H1 (cell line): Measurements from ENCODE around the gene NEK4. TPM values are rescaled to one million over a fixed set of nuclear protein-coding genes. Genes with fewer than 3 reads are reported as not detected.

Experiments
- CTCF ChIA-PET: fragments of 300-600 bp; sonication (Branson Sonifier 250); formaldehyde crosslinking; loops from one replicate; lab custom pipeline; 2021; ENCODE audit not compliant: partially characterized antibody; lab: Charles Lee
- POLR2A ChIA-PET: fragments of 300-600 bp; sonication (Branson Sonifier 250); formaldehyde crosslinking; loops from one replicate; lab custom pipeline; 2021; ENCODE audit warnings: inconsistent platforms; ENCODE audit not compliant: partially characterized antibody; lab: Charles Lee
- DNase-seq, 2 experiments: peaks; one replicate each; pipeline versions ENCODE4 v3.0.0 to v3.0.0-alpha.2; 2010 to 2022; ENCODE audit warnings: low spot score in 2 of 2, low read depth in 1 of 2, mixed read lengths in 1 of 2
- FAIRE-seq: peaks from 2 replicates; lab custom pipeline; 2011; peaks lifted over from hg19 to GRCh38; lab: Jason Lieb, UNC
- H2AFZ ChIP-seq: 2 replicates; pipeline ENCODE4 v1.8.1; 2012; ENCODE audit warnings: low read length, inconsistent platforms
- H2AK5ac ChIP-seq: 2 replicates; pipeline ENCODE4 v1.6.1; 2013; ENCODE audit warnings: low read depth, low read length
- H2BK120ac ChIP-seq: replicated peaks from 2 replicates; pipeline ENCODE3; 2013; ENCODE audit warnings: low read depth, low read length, inconsistent platforms
- H2BK12ac ChIP-seq: 2 replicates; pipeline ENCODE4 v1.6.1; 2013; ENCODE audit warnings: low read depth, low read length
- H2BK15ac ChIP-seq: 2 replicates; pipeline ENCODE4 v1.6.1; 2013; ENCODE audit warnings: low read length
- H2BK20ac ChIP-seq: 2 replicates; pipeline ENCODE4 v1.6.1; 2013; ENCODE audit warnings: low read length
- H2BK5ac ChIP-seq: 2 replicates; pipeline ENCODE4 v1.6.1; 2013; ENCODE audit warnings: low read depth, low read length
- H3K14ac ChIP-seq: 2 replicates; pipeline ENCODE4 v1.6.1; 2013; ENCODE audit warnings: inconsistent platforms; ENCODE audit not compliant: insufficient read length
- H3K18ac ChIP-seq: 2 replicates; pipeline ENCODE4 v1.6.1; 2013; ENCODE audit warnings: low read length; ENCODE audit errors: extremely low read depth
- H3K23ac ChIP-seq: 2 replicates; pipeline ENCODE4 v1.6.1; 2013; ENCODE audit warnings: inconsistent platforms; ENCODE audit not compliant: insufficient read length
- H3K23me2 ChIP-seq: 2 replicates; pipeline ENCODE4 v1.6.1; 2013; ENCODE audit warnings: low read depth, low read length
- H3K27ac ChIP-seq: 2 replicates; pipeline ENCODE4 v1.6.1; 2011; ENCODE audit warnings: low read depth, low read length, inconsistent platforms
- H3K27me3 ChIP-seq, 4 experiments: replicated peaks in 1 of 4; 1 replicate in 1 of 4; 2 replicates in 3 of 4; pipeline versions ENCODE4 v1.6.1 to v1.8.1; 2011 to 2013; ENCODE audit warnings: low read length in 3 of 4, mild to moderate bottlenecking in 3 of 4, inconsistent platforms in 2 of 4, mixed read lengths in 2 of 4, moderate library complexity in 1 of 4; ENCODE audit not compliant: control insufficient read depth in 3 of 4, insufficient read depth in 3 of 4; ENCODE audit errors: extremely low read depth in 1 of 4
- H3K36me3 ChIP-seq, 4 experiments: 2 replicates each; pipeline versions ENCODE4 v1.6.1 to v1.8.1; 2011 to 2013; ENCODE audit warnings: mild to moderate bottlenecking in 4 of 4, low read length in 3 of 4, moderate library complexity in 2 of 4, control low read depth in 1 of 4, inconsistent platforms in 1 of 4; ENCODE audit not compliant: insufficient read depth in 4 of 4, control insufficient read depth in 2 of 4
- H3K4ac ChIP-seq: replicated peaks from 2 replicates; pipeline ENCODE3; 2013; ENCODE audit warnings: low read length, low read depth, mixed read lengths, inconsistent platforms; ENCODE audit not compliant: insufficient read length
- H3K4me1 ChIP-seq, 4 experiments: replicated peaks in 1 of 4; 1 replicate in 1 of 4; 2 replicates in 3 of 4; pipeline versions ENCODE4 v1.6.1 to v1.8.1; 2011 to 2013; ENCODE audit warnings: low read length in 3 of 4, inconsistent platforms in 2 of 4, mixed read lengths in 1 of 4; ENCODE audit not compliant: insufficient read depth in 4 of 4, control insufficient read depth in 3 of 4
- H3K4me2 ChIP-seq, 2 experiments: 2 replicates each; pipeline versions ENCODE4 v1.6.1 to v1.8.1; 2011 to 2013; ENCODE audit warnings: low read depth in 2 of 2, low read length in 2 of 2, control low read depth in 1 of 2, inconsistent platforms in 1 of 2, mild to moderate bottlenecking in 1 of 2; ENCODE audit not compliant: insufficient read depth in 1 of 2
- H3K4me3 ChIP-seq, 4 experiments: fragments of 200-600, 300-600 bp in 1 of 4; sonication (generic), shearing (Covaris generic), sonication (Bioruptor Twin) in 1 of 4; 2 replicates each; pipeline versions ENCODE4 v1.5.1 to v1.8.1; 2011 to 2016; ENCODE audit warnings: low read length in 4 of 4, low read depth in 3 of 4, control low read depth in 2 of 4, inconsistent platforms in 2 of 4, mild to moderate bottlenecking in 2 of 4, mixed read lengths in 1 of 4, moderate library complexity in 1 of 4; ENCODE audit not compliant: insufficient read depth in 2 of 4; ENCODE audit errors: extremely low read depth in 1 of 4
- H3K56ac ChIP-seq: replicated peaks from 2 replicates; pipeline ENCODE3; 2013; ENCODE audit warnings: low read depth, mild to moderate bottlenecking, mixed read lengths, low read length, inconsistent platforms; ENCODE audit not compliant: insufficient read length
- H3K79me1 ChIP-seq: 2 replicates; pipeline ENCODE4 v1.6.1; 2013; ENCODE audit warnings: low read depth, low read length, control low read depth
- H3K79me2 ChIP-seq, 2 experiments: 2 replicates each; pipeline versions ENCODE4 v1.6.1 to v1.8.1; 2012 to 2013; ENCODE audit warnings: low read length in 2 of 2, mild to moderate bottlenecking in 2 of 2, inconsistent platforms in 1 of 2; ENCODE audit not compliant: insufficient read depth in 2 of 2, control insufficient read depth in 1 of 2
- H3K9ac ChIP-seq, 4 experiments: replicated peaks in 1 of 4; 1 replicate in 1 of 4; 2 replicates in 3 of 4; pipeline versions ENCODE4 v1.6.1 to v1.8.1; 2011 to 2013; ENCODE audit warnings: low read depth in 3 of 4, low read length in 3 of 4, control low read depth in 2 of 4, mild to moderate bottlenecking in 2 of 4, moderate library complexity in 2 of 4, inconsistent platforms in 1 of 4; ENCODE audit errors: extremely low read depth in 1 of 4
- H3K9me3 ChIP-seq, 2 experiments: 2 replicates each; pipeline versions ENCODE4 v1.6.1 to v1.8.1; 2012 to 2013; ENCODE audit warnings: mild to moderate bottlenecking in 2 of 2, moderate library complexity in 2 of 2, control low read depth in 1 of 2, inconsistent platforms in 1 of 2, low read depth in 1 of 2, low read length in 1 of 2, mixed read lengths in 1 of 2; ENCODE audit not compliant: insufficient read depth in 2 of 2
- H4K20me1 ChIP-seq, 2 experiments: replicated peaks in 1 of 2; 2 replicates each; pipeline versions ENCODE3 to v1.8.1; 2011 to 2013; ENCODE audit warnings: inconsistent platforms in 2 of 2, low read length in 2 of 2, mild to moderate bottlenecking in 1 of 2; ENCODE audit not compliant: insufficient read depth in 2 of 2, control insufficient read depth in 1 of 2
- H4K5ac ChIP-seq: 2 replicates; pipeline ENCODE4 v1.6.1; 2013; ENCODE audit warnings: low read length, low read depth, mixed read lengths, inconsistent platforms; ENCODE audit not compliant: insufficient read length
- H4K8ac ChIP-seq: 2 replicates; pipeline ENCODE4 v1.8.0; 2013; ENCODE audit warnings: mild to moderate bottlenecking, moderate library complexity, low read length, inconsistent platforms; ENCODE audit not compliant: insufficient read depth; ENCODE audit errors: extremely low read depth
- H4K91ac ChIP-seq: replicated peaks from 2 replicates; pipeline ENCODE3; 2013; ENCODE audit warnings: low read length, mixed read lengths, inconsistent platforms; ENCODE audit not compliant: insufficient read length
- BCL11A ChIP-seq, 2 experiments: IDR thresholded peaks; one replicate each; pipeline ENCODE4 v1.6.1; 2011; ENCODE audit warnings: low read depth in 2 of 2, low read length in 2 of 2, mild to moderate bottlenecking in 2 of 2
- MAFK ChIP-seq: IDR thresholded peaks from 2 replicates; pipeline ENCODE4 v1.6.1; 2012; ENCODE audit warnings: low read depth, mild to moderate bottlenecking, improper control_type of control experiment, low read length
- WGBS, 2 experiments: shearing (Covaris generic) in 1 of 2; methylation state at CpG; one replicate each; pipeline versions ENCODE4 v1.1.6 to v1.1.7; 2013 to 2015; ENCODE audit warnings: low lambda C conversion rate in 2 of 2, mixed read lengths in 2 of 2, inconsistent platforms in 1 of 2, low coverage in 1 of 2, missing lambda C conversion rate in 1 of 2; ENCODE audit not compliant: insufficient replicate concordance in 2 of 2, insufficient coverage in 1 of 2, insufficient read length in 1 of 2; ENCODE audit errors: extremely low coverage in 1 of 2, missing lambda C conversion rate in 1 of 2; 5-methylcytosine and 5-hydroxymethylcytosine counted together
- polyA plus RNA-seq, 7 experiments: library from polyadenylated mRNA; depleted of rRNA in 3 of 7; stranded (reverse) in 5 of 7; unstranded in 2 of 7; fragments of >200 nt in 5 of 7; fragments of 200-250 nt in 2 of 7; gene quantifications; 1 replicate in 5 of 7; 2 replicates in 1 of 7; 4 replicates in 1 of 7; pipeline versions ENCODE4 v1.2.1 to v1.2.3, GENCODE V29; 2011 to 2013; ENCODE audit warnings: missing spikeins in 2 of 7, mixed read lengths in 2 of 7
- total RNA-seq: library from RNA; stranded (reverse); fragmentation: NEBNext Ultra II Directional; extraction: Animal tissue kit (Norgen Biotek cat#: 25700); gene quantifications from 2 replicates; pipeline ENCODE4 v1.2.1, GENCODE V29; 2021

The NEK4 gene
- total and polyA plus RNA-seq, 2 of the 8 experiments (the other 6 are each of a cell fraction or from before 2014, with no cell fraction given) = 7.5 to 40.0 TPM

DNA sequence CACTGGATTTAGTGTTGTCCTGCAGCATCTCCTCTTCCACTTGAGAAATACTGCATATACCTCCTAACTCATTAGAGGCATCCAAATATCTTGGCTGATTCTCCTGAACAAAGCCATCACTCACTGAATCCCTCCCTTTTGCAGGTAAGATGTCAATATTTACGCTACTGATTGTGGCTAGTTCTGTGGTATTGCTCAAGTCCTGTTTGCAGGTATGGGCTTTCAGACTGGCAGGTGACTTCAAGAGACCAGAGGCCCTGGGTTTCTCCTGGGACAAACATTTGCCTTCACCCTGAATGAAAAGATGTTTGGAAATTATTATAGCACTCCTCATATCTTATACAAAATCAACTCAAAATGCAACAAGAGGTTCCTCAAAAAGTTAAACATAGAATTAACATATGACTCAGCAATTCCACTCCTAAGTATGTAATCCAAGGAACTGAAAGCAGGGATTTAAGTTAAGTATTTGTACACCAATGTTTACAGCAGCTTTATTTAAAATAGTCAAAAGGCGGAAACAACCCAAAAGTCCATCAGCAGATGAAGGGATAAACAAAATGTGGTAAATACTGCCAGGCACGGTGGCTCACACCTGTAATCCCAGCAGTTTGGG, 18.6 kb downstream of the NEK4 start:
- Histone ChIP-seq H2AFZ (no peak overlapping the region), H3K4ac (no peak overlapping the region), H3K23ac (no peak overlapping the region), H3K56ac (no peak overlapping the region), H4K8ac (no peak overlapping the region), H2BK5ac (no peak overlapping the region), H2BK15ac (no peak overlapping the region), H3K23me2 (no peaks in the 10 kb centered on the region), H3K18ac (no peak overlapping the region), H3K4me1 (no peaks in the 10 kb centered on the region), H3K79me2 (no peaks in the 10 kb centered on the region), H3K4me3 (no peak overlapping the region), H3K4me2 (no peak overlapping the region), H2BK120ac (no peak overlapping the region), H3K14ac (no peak overlapping the region), H3K79me1 (no peaks in the 10 kb centered on the region; the same call in 1 of the 2 replicates), H3K27me3 (no peaks in the 10 kb centered on the region), H4K5ac (no peak overlapping the region), H2BK12ac (no peak overlapping the region), H4K20me1 (peaks cover 0 to 1% of the 10 kb centered on the region in 2 experiments), H2AK5ac (no peak overlapping the region), H3K36me3 (peaks cover 11 to 49% (median 26%) of the 10 kb centered on the region in 4 experiments), H3K9ac (no peak overlapping the region), H3K27ac (no peak overlapping the region), H3K9me3 (no peaks in the 10 kb centered on the region), H2BK20ac (no peak overlapping the region), H4K91ac (no peak overlapping the region)
- ChIA-PET POLR2A (no interaction called here), CTCF (interaction anchor here (2.7 kb wide), 1 partner anchor 68 kb away, joined by 10 read pairs; no protein-coding TSS in a partner anchor)
- DNase-seq (no peak), FAIRE-seq (no peak)
- WGBS, 2 experiments = 91% methylated on average over 3 of the region's 3 CpGs; no CpG with 5 or more reads in 1 of the 2 experiments
- TF ChIP-seq BCL11A (IDR thresholded peaks at IDR 0.05; ENCODE audit: low read depth in 2 of 2, low read length in 2 of 2) = no peak
- TF ChIP-seq MAFK = 0 out of 2 replicates have a peak, but pooled peaks have one; percentile 15
